GM12874 (cell line): ENCODE measurements around the gene BBX.

ENCODE experiments used
- TF ChIP-seq, protein P1 (sequence below): IDR thresholded peaks from 2 replicates; pipeline ENCODE4 v1.5.1; 2011; ENCODE audit warnings: low read depth, mild to moderate bottlenecking, control low read depth, low read length, moderate library complexity; ENCODE audit not compliant: insufficient read depth

Gene BBX

DNA sequence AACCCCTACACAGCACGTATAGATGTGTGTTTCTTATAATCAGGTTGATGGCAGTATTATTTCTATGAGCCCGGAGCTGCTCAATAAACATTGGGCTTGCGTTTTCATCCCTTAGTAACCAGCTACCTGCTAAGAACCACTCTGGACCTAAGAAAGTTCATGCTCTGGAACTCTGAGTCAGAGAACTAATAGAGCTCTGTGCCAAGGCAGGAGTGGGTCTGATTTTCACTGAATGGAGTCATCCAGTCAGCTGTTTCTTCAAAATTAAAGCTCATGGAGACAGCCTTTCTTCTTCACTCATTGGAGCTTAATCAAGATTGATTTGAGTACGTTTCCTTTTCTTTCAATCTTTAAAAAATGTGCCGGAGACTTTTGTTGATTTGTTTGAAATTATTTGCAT lies 145.7 kb downstream of the BBX start:
- TF ChIP-seq, protein P1, sequence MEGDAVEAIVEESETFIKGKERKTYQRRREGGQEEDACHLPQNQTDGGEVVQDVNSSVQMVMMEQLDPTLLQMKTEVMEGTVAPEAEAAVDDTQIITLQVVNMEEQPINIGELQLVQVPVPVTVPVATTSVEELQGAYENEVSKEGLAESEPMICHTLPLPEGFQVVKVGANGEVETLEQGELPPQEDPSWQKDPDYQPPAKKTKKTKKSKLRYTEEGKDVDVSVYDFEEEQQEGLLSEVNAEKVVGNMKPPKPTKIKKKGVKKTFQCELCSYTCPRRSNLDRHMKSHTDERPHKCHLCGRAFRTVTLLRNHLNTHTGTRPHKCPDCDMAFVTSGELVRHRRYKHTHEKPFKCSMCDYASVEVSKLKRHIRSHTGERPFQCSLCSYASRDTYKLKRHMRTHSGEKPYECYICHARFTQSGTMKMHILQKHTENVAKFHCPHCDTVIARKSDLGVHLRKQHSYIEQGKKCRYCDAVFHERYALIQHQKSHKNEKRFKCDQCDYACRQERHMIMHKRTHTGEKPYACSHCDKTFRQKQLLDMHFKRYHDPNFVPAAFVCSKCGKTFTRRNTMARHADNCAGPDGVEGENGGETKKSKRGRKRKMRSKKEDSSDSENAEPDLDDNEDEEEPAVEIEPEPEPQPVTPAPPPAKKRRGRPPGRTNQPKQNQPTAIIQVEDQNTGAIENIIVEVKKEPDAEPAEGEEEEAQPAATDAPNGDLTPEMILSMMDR, result no peak

DNA sequence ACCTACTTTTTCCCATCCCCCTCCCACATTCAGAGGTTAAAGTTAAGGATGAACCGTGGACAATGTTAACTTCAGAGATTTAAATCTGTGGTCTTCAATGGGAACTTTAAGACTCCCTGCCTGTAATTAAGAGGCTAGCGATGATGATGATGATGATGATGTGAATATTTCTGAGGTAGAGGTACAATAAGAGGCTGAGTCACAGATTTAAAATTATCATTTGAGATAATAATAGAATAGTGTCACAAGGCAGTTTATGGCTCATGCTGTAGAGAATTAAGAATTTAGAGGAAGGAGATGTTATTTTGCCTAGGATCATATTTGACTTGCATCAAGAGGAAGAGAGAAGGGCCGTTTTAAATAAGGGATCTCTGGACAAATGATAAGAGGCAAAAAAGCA lies 146.2 kb downstream of the BBX start:
- TF ChIP-seq, protein P1, result no peak

DNA sequence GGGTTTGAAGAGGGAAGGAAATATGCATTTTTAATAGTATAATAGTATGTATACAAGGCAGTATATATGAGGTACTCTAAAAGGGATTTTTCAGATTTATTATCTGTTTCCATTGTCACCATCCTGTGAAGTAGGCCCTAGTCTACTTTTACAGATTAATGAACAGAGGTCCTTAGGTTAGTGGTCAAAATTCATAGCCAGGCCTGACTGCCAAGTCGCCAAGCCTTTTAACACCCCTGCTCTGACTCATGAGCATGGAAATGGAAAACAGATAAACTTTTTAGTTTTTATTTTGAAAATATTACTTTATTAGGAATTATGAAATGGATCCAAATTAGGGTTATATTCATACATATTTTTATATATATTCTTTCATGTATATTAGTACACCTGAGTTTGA lies 146.9 kb downstream of the BBX start:
- TF ChIP-seq, protein P1, result no peak

DNA sequence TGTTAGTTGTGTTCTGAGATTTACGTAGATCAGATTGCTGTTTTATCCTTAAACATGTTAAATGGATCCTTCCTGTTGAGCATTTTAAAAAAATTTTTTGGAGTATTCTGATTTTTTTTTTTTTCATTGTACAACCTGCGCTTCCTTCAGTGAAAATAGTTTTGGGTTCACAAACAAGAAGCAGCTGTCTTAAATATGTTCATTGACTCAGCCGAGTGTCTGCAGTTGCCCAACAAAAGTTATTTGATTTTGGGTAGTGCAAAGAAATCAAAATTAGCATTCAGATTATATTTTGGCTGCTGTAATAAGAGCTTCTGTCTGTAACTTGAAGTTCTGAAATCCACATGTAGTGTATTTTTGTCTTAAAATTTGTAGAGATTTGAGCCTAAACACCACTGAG lies 148.2 kb downstream of the BBX start:
- TF ChIP-seq, protein P1, result no peak

DNA sequence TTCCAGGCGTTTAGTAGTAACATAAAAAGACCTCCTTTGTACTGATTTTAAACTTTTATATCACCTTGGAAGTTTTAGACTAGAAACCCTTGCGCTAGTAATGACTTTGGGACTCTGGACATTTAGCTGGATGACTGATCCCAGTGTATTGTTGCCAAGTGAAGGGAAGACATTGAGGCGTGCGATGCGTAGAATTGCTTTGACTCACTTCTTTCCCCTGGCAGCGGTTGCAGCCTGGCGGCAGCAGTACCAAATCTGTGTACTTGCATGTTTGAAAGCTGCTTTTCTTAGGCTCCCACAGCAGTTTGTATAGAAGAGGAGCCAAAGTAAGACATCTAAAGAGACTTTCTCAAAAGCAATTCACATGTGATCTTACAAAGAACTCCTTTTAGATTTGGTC lies 151.6 kb downstream of the BBX start:
- TF ChIP-seq, protein P1, result no peak

DNA sequence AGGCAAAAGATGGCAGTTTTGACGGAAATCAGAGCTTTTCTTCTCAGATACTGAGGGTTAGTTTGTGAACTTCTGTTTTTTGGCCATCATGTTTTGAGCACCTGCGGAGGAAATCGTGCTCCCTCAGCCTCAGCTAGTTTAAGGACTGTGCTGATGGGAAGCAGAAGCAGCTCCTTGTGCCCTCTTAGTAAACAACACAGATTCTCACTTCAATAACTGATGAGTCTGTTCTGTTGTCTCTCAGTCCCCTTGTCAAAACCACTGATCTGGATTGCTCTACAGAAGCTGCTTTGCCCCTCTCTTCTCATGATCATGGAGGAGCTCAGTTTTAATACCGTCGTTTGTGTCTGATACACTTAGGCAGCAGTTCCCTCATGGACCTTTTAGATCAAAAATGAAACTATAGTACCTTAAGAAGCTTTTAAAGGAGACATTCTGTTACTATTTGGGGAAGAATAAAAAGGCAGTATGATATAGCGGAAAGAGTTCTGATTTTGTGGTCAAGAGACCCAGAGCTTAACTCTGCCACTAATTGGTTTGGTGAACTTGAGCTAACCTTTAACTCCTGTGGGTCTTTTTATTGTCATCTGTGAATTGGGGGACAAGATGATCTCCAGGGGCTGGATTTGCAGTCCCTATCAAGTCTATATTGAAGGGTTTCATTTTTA lies 152.6 kb downstream of the BBX start:
- TF ChIP-seq, protein P1, result no peak

DNA sequence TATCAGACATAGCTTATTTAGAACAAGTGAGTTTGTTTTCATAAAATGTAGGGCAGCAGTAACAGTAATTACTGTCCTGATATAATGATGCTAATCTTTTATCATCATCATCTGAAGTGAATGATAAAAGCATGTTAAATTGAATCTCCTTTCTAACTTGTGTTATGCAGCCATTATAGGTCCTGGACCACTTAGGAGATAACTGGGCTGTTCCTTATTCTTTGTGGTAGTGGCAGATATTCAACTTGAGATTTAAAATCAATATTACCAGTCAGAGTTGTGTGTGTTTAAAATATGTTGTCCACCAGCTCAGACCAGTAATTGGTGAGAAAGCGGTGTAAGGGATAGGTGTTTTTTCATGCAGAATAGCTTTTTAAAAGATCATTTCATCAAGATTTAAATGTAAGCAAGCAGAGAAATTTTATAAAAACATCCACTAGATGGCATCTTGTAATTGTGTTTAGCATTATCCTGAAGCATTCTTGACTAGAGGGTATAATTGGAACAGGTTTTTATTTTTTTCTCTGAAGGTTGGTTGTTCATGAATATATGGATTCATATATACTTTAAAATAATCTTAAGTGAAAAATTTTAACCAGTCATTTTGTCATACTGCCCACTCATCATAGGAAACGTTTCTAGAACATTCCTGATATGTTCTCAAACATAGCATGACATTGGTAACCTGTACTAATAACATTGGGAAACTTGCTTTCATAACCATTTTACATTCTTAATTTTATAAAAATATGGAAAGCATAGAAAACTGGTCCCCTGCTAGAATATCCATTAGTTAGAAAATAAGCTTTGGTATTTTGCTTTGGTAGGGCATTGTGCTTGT lies 153.9 kb downstream of the BBX start:
- TF ChIP-seq, protein P1, result peak; percentile 20; the same call in 1 of the 2 replicates
